ENCODE results near the gene RPTOR.

The RPTOR gene

DNA sequence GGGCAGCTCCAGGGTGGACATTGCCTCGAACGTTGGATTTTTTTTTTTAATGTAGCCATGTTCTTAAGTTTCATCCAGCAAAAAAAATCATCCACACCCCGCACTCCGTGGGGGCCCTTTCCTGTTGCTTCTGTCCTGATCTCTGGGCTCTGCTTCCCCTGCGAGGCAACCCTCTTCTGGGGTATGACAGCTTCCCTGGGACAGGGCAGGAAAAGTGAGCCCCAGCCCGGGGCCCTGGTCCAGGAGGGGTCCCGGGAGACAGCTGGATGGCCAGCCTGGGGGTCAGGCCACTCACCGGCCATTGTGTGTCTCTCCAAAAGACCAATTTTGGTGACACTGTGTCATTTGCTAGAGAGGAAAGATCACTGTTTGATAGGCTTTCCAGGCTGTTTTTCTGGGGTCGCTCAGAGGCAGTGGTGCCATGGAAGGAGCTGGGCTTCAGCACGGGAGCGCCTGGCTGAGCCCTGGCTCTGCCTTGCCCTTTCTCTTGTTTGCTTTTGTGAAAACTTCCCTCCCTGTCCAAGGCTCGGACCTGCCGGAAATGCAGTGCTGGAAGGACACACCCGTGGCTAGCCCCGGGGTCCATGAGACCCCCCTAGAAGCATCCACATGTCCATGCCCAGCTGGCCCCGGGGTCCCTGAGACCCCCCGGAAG is 406.0 kb downstream of the RPTOR start:
- no peak for DNase-seq (ENCODE audit: low read depth)

DNA sequence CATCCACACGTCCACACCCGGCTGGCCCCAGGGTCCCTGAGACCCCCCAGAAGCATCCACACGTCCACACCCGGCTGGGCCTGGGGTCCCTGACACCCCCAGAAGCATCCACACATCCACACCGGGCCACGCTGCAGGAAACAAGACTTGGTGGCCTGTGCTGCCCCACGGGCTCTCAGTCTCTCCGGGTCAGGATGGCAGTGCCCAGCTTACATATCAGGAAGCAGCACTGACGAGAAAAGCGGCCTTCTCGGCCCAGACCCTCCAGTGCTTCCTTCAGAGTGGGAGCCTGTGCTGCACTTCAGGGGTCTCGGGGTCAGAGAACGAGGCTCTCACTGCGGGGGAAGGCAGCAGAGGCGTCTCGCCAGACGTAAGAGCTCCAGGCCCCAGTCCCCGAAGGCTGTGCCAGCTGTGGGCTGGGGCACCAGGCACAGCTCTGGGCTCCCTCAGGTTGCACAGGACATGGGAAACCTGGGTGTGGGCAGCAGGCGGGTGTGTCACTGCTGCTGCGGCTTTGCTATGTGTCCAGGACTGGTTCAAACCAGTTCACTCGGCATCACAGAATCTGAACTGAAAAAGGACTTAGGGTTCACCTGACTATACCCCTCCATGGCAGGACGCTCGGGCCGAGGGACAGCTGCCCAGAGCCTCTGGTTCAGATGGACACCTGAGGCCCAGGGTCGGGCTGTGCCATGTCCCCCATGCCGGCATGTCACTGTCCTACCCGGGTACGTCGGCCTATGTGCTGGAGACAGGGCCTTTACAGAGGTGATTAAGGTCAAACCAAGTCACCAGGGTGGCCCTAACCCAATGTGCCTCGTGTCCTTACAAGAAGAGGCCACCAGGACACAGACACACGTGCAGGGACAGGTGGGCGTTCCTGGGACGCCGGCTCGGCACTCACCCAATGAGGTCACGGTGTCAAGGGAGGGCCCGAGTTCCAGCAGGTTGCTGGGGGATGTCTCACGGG is 406.8 kb downstream of the RPTOR start:
- DNase-seq (ENCODE audit: low read depth), result no peak

DNA sequence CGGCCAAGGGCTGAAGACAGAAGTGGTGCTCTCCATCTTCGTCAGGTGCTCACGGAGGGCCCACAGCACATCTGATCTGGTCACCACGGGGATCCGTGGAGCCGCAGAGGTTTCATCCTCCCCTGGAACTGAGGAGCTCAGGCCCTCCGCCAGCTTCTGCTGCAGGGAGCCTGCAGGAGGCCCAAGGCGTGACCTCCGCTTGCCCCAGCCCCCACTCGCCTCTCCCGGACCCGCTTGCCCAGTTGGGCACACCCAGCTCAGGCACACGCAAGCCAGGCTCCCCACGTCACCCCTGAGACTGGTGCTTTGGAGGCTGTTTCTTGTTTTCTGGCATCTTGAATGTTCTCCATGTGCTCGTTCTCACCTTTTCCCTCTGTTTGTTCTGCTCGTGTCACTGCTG is 407.7 kb downstream of the RPTOR start:
- DNase-seq (ENCODE audit: low read depth), result no peak

DNA sequence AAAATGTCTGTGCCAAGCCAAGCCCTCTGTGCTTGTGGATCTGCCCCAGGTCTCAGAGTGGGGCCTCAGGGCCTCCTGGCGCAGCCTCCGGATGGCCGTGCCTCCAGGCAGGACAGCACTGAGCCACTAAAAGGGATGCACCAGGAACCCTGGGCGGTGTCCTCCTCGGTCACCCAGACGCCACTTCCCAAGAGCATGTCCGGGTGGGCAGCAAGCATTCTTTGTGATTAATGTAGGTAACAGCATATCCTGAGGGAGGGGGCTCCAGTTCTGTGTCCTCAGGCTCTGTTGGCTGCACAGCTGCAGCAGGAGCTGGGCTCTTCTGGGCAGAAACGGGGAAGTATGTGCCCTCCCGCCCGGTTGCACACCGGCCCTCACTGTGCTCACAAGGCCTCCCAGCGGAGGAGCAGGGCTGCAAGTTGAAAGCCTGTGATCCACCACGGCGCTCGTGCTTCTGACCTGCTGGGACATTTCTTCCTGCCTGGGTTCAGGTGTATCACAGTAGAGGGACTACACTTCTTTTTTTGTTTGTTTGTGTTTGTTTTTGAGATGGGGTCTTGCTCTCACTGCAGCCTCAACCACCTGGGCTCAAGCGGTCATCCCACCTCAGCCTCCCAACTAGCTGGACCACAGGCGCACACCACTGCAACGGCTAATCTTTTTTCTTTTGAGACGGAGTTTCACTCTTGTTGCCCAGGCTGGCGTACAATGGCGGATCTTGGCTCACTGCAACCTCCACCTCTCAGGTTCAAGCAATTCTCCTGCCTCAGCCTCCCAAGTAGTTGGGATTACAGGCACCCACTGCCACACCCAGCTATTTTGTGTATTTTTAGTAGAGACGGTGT is 409.1 kb downstream of the RPTOR start:
- DNase-seq (ENCODE audit: low read depth), result no peak

DNA sequence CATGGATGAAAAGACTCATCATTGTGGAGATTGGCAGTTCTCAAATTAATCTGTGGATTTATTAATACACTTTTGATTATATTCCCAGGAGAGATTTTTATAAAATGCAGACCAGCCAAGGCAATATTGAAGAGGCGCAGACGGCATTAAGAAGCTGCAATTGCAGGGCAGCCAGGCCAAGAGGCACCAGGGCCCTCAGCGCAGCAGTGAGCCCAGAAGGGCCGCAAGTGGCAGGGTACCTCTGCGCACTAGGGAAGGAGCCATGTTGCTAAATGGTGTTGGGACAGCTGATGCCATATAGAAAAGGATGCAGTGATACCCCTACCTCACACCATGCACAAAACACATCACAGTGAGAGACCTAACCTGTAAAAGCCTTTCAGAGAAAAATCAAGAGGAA is 410.4 kb downstream of the RPTOR start:
- DNase-seq (ENCODE audit: low read depth), result no peak

DNA sequence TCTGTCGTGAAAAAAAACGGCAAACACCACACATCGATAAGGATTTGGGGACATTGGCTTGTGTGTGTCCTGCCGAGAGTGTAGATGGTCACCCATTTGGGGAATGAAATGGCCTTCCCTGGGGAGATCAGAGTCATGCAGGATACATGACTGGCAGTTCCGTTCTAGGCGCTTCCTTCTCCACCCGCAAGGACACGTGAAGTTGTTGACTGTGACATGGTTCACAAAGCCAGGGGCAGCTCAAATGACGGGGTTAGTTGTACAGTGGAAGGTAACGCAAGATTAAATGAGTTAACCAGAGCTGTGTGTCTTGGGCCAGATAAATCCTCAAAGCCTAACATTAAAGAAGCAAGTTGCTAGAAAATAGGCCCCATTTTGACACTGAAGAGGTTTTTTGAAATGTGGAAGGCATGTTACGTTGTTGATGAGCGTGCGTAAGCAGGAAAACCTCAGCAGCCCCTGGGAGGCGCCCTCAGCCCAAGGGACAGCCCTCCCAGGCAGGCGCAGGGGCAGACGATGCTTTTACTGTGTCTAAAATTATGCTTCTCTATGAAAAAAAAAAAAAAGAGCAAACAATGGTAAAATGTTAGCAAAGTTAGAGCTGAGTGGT is 411.1 kb downstream of the RPTOR start:
- no peak for DNase-seq (ENCODE audit: low read depth)

DNA sequence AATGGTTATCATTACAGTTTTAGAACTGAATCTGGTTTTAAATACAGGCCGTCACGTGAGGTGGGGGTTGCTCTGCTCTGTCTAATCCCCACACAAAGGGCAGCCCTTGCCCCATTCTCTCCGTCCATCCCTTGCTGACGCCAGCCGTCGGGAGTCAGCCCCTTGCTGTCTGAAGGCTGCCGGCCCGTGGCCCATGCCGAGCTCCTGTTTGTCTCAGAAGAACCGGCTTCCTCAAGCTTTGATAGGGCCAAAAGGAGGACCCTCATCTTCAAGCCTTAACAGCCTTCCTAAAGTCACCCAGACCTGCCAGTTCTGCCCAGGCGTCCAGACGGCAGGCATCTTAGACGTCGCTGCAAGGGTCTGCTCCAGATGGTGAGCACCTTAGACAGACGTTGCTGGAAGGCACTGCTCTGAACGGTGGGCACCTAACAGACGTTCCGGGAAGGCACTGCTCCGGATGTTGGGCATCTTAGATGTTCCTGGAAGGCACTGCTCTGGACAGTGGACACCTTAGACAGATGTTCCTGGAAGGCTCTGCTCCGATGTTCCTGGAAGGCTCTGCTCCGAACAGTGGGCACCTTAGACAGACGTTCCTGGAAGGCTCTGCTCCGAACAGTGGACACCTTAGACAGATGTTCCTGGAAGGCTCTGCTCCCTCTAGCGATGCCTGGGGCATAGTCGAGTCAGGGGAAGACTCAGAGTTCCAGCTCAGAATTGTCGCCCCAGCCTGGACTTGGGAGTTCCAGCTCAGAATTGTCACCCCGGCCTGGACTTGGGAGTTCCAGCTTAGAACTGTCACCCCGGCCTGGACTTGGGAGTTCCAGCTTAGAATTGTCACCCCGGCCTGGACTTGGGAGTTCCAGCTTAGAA is 411.9 kb downstream of the RPTOR start:
- DNase-seq (ENCODE audit: low read depth), result no peak

DNA sequence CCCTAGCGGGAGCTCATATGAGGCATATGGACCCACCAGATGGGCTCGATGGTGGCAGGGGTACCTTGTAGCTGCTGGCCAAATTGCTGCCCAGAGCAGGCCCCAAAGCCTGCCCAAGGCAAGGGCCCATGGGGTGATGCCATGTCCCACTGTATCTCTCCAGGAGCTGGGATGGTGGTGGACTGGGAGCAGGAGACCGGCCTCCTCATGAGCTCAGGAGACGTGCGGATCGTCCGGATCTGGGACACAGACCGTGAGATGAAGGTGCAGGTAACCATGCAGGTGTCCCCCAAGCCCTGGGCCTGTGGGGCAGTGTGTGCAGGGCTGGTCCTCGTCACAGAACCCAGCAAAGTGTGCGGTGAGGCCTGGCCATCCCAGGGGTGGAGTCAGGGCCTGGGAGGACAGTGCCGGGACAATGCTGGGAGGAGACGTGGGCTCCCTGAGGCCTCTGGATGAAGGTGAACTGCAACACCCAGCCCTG is 412.9 kb downstream of the RPTOR start:
- no peak for DNase-seq (ENCODE audit: low read depth)

DNA sequence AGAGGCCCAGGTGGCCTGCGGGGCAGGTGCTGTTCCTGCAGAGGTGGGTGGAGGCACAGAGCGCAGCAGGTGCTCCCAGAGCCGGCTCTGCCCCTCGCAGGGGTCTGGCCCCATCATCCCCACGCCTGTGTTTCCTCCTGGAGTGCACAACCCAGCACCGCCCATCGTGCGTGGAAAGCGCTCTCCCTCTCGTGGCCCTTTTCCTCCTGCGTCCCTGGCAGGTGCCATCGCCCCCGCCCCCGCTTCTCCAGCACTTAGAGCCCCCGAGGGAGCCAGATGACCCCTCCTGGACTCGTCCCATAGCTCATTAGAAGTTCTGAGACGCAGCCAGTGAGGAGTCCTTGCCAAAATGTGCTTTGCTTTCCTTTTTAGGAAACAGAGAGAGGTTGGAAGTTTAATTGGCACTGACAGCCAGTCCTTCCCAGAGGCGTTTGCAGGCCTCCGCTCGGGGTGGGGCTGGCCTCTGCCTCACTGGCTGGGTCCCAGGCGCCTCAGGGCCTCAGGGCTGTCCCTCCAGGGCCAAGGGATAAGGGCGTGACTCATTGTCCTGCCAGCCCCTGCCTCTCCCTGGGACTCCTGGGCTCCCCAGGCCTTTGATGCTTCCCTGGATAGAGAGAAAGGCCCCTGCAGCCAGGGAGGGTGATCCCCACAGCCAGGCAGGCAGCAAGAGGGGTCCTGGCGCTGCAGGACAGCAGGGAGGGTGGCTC is 414.8 kb downstream of the RPTOR start:
- DNase-seq (ENCODE audit: low read depth), result no peak

DNA sequence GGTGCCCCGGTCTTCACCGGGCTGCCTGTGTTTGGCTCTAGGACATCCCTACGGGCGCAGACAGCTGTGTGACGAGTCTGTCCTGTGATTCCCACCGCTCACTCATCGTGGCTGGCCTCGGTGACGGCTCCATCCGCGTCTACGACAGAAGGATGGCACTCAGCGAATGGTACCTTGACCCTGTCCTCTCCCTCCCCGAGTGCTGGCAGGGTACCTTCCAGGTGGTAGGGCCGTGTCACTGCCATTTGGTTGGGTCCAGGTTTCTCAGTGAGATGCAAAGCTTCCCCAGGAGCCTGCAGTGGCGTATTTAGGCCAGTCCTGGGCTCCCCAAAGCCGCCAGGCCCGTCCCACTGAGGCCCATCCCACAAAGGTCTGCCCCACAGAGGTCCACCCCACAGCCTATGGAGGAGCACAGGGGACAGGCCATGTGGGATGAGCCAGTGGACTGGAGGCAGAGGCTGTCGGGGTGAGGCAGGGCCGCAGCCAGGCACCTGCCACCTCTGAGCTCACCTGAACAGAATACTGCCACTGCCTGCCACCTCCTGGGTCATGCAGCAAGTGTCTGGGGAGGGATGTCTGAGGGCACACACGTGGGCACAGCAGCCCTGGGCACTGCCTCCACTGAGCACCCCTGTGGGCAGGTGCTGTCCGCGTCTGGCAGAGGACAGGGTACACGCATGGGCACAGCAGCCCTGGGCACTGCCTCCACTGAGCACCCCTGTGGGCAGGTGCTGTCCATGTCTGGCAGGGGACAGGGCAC is 415.6 kb downstream of the RPTOR start:
- no peak for DNase-seq (ENCODE audit: low read depth)

DNA sequence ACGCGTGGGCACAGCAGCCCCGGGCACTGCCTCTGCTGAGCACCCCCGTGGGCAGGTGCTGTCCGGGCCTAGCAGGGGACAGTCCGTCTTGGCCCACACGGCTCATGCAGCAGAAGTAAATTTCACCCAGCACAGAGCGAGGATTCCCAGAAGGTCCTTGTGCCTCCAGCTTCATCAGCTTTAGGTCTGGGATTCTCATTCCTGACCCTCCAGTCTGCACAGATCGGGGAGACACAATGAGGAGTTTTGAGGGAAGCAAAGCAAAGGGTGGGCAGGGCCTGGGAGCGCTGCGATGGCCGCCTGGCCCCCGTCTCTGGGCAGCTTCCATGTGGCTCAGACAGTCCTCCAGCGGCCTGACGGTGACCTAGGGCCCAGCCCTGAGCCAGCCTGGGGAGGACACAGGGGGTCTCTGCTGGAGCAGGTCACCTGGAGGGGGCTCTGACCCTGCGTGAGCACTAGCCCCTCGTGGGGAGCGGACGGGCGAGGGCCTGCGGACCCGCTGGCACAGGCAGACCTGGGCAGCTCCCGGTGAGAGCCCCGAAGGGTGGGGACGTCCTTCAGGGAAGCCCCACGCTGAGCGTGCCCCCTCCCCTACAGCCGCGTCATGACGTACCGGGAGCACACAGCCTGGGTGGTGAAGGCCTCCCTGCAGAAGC is 416.3 kb downstream of the RPTOR start:
- no peak for DNase-seq (ENCODE audit: low read depth)

DNA sequence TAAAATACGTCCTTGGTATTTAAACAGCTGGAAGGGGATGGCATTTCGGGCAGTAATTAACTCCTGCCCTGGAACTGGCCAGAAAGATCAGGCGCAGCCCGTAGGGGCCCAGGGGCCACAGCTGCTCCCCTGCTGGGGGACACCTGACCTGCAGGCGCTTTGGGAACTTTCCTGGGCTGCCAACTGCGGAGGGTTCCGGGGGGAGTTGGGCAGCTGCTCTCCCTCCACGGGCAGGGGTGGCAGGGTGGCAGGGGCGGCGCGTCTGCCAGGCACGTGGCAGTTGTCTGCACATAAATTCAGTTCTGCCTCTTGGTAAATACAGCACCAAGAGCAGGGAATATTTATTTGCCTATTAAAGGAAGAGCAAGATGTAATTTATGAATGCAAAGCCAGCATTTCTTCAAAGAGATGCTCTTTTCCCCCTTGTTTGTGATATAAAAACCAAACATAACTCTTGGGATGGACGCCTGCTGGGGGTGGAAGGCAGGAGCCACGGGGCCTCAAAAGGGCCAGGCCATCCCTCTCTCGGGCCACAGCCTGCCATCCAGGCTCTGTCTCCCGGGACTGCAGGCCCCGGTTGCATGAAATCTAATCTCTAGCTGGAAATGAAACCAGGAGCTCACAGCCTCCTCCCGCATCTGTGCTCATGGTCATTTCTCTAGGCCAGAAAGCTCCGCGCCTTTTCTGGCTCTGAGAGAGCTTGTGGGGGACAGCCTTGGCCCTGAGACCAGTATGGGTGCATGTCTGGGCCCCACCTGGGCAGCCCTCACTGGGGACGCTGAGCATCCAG is 417.1 kb downstream of the RPTOR start:
- DNase-seq (ENCODE audit: low read depth), result no peak

DNA sequence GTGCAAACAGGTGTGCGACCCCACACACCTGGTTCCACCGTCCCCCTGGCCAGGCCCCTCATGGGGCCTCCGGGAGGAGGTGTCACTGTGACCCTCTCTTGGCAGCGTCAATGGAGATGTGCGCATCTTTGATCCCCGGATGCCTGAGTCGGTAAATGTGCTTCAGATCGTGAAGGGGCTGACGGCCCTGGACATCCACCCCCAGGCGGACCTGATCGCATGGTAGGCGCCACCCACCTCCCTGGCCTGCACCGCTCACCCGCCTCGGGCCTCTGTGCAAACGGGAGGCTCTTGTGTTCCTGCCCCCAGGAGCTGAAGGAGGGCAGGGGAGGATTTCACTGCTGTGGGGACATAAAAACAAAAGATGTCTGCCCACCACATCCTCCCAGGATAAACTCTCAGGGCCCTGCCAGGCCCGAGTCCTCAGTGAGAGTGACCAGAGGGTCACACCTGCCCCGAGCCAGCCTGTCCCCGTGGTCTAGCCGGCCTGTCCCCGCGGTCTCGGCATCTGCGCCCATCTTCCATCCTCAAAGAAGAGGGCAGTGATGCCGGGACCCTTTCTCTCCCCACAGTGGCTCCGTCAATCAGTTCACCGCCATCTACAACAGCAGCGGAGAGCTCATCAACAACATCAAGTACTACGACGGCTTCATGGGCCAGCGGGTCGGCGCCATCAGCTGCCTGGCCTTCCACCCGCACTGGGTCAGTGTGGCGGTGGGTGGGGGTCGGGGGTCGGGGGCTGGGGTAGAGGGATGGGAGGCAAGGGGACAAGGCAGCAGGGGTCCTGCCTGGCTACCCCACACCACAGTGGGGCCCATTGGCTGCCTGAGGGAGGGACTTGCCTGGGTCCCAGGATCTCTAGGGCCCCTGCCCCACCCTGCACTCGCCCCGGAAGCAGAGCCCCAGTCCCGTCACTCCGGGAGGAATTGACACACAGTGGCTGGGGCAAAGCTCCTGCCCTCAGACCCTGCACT is 418.0 kb downstream of the RPTOR start:
- DNase-seq (ENCODE audit: low read depth), result no peak

DNA sequence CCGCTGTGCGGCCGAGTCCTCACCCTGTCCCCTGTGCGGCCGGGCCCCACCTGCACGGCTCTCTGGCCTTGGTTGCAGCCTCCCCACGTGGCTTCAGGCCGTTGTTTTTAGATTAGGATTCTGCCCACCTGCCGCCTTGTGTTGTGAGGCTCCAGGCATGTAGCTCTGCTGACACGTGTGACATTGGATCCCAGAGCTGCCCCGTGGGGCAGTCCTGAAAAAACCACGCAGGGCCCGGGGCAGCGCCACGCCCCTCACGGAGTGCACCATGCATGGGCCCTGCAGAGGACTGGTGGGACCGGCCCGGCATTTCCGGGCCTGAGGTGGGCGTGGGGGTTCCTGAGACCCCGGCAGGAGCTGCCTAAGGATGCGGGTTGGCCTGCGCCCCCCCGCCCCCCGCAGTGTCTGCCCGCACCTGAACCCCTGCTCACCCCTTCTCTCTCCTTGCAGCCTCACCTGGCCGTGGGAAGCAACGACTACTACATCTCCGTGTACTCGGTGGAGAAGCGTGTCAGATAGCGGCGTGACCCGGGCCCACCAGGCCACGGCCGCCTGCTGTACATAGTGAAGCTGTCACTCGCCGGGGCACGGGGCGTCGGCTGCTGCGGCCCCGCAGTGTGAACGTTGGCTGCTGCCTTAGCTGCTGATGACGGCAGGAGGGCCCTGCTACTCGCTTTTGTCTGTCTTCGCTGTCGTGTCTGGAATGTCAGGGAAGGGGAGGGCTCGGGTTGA is 419.3 kb downstream of the RPTOR start:
- DNase-seq (ENCODE audit: low read depth), result no peak

DNA sequence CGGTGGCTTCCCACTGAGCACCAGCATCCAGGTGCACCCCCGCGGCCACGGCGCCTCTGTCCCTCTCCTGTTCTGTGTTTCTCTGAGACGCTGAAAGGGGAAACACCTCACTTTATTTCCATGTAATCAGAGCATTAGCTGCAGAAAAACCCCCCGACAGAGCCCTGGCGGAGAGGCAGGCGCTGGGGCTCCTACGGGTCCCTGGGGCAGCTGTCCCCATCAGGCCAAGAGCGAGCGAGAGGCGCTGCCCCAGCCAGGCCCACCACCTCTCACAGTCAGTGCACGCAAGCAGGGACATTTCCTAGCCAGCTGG is 419.9 kb downstream of the RPTOR start:
- DNase-seq (ENCODE audit: low read depth), result no peak

DNA sequence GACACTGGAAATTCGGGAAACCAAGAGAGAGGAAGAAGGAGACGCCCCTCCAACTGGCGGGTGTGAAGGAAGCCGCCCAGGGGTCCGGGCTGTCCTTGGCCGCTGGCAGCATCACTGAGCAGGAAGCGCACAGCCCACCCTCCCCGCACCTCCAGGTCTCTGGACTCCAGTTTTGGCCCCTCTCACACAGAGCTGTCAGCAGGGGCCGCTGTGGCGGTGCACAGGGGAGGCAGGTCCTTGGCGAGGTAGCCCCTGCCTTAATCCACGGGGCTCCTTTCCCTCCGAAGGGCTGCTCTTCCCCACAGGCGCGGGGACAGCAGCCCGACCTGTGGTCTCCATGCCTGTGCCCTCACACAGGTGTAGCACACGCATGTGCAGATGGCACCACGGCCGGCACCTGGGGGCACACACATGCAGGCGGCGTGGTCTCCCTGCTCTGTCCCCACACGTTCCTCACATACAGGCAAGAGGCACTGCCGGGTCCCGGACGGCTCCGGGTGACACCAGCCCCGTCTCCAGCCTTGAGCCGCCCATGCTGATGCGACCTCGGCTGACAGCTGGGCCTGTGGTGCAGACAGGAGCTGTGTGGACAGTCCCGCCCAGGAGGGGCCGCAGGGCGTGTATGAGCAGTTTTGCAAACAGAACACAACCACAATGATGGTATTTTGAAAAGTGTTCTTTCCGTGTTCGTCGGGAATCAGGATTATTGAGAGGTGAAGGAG is 420.4 kb downstream of the RPTOR start:
- DNase-seq (ENCODE audit: low read depth), result no peak
